GM18517 (cell line): Measurements from ENCODE around the gene NRG4.
"Not testable (repeated sequence)": the region's sequence is repeated elsewhere in the genome, so short reads cannot be mapped to it uniquely, and the experiment has no call there.

ENCODE experiments used
- ATAC-seq: cut with Tn5 transposase; IDR thresholded peaks from one replicate; pipeline ENCODE4 v1.9.1; 2021; ENCODE audit warnings: mild to moderate bottlenecking, moderate library complexity; ENCODE audit not compliant: unreplicated experiment

Gene NRG4

DNA sequence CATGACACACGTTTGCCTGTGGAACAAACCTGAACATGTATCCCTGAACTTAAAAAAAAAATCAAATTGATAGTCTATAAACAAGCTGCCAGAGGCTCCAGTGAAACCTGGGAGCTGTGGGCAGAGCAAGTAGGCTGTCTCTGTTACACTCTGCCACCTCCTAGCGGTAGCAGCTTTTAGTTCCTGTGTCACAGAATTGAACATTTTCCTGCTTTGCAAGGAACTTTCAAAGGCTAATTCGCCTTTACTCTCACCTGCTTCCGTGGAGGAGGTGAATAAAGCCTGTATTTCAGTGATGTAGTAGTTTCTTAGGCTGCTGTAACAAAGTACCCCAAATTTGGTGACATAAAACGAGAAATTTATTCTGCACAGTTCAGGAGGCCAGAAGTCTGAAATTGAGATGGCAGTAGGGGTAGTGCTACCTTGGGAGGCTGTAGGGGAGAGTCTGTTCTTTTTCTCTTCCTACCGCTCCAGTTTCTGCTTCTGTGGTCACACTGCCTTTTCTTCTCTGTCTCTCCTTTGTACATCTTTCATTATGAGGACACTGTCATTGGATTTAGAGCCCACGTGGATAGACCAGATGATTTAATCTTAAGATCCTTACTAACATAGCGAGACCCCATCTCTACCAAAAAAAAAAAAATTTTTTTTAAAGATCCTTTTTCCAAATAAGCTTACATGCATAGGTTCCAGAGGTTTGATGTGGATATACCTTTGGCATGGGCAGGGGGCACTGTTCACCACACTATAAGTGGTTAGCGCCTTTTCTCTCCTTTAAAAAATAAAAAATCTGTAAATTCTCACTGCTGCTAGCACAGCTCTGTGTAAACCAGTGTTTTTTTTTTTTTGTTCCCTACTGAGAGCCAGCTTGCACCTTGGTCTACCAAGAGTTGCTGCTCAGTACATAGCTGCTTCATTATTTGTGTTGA, 83.3 kb downstream of the NRG4 start:
- no peak for ATAC-seq

DNA sequence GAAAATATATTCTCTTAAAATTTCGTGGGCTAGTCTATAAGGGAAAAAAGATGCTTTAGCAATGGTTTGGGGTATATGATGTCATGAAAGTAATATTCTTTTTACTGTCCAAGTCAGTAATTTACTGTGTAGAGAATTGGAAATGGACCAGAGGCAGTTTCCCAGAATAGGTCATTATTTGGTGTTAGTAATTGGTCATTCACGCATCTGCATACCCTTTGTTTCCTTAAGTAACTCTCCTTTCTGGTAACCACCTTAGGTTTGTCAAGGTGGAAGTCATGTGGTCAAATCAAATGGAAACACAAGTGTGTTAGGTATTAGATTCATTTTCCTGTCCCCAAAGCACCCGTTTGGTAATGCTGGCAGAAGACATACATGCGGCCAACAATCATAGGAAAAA, 84.6 kb downstream of the NRG4 start:
- no peak for ATAC-seq

GRCh38 chr15:75926931-75927330, 85.3 kb downstream of the NRG4 start:
- no peak for ATAC-seq

- ATAC-seq = no peak
Observed at GRCh38 chr15:75925440-75925839, 86.8 kb downstream of the NRG4 start.

- no peak for ATAC-seq
Observed at GRCh38 chr15:75924576-75924975, 87.6 kb downstream of the NRG4 start.

DNA sequence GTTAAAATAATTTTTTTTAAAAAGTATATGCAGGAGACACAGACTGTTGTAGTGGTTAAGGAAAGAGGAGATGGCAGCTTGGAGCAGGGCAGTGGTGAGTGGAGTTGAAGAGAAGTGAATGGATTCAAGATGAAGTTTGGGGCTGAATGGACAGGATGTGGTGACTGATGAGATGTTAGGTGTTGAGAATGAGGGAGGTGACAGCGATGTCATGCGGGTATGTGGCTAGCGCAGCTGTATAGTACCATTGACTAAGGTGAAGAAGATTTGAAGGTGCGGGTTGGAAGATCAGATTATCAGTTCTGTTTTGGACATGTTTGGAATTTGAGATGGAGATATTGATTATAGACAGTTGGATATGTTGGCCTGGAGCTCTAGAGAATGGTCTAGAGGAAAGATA, 88.5 kb downstream of the NRG4 start:
- ATAC-seq = no peak

- ATAC-seq = no peak
Observed at GRCh38 chr15:75921732-75922703, 90.2 kb downstream of the NRG4 start.

DNA sequence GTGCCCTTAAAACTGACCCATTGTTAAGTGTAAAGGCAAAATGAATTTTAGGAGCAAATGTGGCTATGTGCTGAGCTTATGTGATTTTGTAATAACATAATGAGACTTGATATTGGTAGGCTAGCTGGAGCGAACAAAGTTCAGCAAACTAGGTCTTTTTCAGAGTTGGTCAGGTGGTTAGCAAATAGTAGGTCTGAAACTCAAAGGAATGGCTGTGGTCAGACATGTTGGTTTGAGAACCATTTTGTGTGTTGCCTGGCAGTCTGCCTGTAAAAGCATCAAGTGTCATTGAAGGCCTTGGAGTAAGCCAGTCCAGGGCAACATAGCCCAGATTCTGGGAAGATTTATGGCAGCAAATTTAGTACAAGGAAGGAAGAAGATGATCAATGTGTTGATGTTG, 92.1 kb downstream of the NRG4 start:
- ATAC-seq = no peak

- ATAC-seq = no peak
Observed at GRCh38 chr15:75918135-75918534, 94.1 kb downstream of the NRG4 start.

DNA sequence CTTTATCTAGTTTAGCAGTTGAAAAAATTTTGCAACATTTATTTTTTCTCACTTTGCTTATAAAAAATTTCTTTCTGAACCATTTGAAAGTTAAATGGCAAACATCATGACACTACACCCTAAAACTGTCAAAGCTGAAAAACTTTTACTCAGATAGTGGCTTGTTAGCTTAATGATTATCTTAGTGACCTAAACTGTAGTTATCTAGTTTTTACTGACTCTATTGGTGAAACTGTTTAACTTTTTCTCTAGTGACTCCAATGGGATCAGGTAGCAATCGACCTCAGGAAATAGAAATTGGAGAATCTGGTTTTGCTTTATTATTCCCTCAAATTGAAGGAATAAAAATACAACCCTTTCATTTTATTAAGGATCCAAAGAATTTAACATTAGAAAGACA, 95.2 kb downstream of the NRG4 start:
- ATAC-seq = no peak

- ATAC-seq = not testable (repeated sequence)
Observed at GRCh38 chr15:75910355-75910754, 101.9 kb downstream of the NRG4 start.

- ATAC-seq = no peak
Observed at GRCh38 chr15:75905231-75905630, 107.0 kb downstream of the NRG4 start.

- ATAC-seq = peak; percentile 91
Observed at GRCh38 chr15:75903331-75904239, 108.6 kb downstream of the NRG4 start, which contains the start of gene FBXO22. FBXO22 (plus strand) TSS chr15:75903878; CDS start chr15:75903964, 86 bp downstream.

- ATAC-seq = no peak
Observed at GRCh38 chr15:75902129-75902557, 110.1 kb downstream of the NRG4 start.

DNA sequence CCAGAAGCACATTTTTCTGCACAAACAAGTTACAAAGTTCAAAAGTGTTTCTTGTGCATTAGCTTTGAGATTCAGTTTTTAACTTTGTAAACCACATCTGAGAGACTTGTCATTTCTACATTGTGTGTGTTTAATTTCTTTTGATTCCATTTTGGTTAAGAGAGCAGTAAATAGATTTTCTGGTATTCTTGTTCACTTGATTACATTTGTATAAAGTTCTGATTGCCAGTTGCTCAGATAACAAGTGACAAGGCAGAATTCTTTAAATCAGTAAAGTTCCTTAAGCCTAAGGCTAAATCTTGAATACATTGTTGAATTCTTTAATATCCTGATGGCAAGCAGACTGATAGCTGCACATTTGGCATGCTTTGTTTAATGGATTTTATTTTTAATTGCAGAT, 111.6 kb downstream of the NRG4 start:
- no peak for ATAC-seq

DNA sequence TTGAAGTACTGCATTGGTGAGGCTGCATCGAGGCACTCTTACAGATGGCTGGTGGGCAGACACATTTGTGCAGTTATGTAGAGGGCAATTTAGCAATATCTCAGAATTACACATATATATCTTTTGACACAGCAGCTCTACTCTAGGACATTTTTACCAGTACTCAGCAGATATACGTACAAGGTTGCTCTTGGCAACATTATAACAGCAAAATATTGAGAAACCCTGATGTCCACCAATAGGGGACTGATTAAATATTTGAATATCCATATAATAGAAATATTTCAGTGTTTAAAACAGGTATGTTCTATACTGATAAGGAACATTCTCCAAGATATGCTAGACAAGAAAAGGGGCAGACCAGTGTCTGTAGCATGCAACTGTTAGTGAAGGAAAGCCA, 116.5 kb downstream of the NRG4 start:
- no peak for ATAC-seq

DNA sequence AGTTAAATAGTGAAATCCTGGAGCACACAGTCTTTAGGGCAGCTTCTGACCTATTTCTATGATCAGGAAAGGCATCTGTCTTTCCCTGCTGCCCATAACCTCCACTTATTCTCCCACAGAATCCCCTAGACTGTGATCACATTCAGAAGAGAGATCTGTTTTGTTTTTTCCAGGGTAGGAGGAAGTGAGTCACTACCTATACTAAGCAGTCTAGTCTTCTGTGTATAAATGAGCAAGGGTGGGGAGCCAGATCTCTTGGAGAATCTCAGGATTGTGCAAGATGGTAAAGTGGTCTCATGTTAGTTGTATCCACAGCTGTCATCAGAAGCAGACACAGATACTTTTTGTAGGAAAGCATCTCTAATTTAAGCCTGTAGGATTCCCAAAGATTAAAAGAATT, 120.3 kb downstream of the NRG4 start:
- no peak for ATAC-seq
